Activated naive CD8-positive, alpha-beta T cell treated with anti-CD3 and anti-CD28 coated beads, Interleukin-2, amount 50 U/mL, for 24 hours (primary cell): ENCODE measurements around the gene SCYL1.
"Not testable (repeated sequence)": the region's sequence is repeated elsewhere in the genome, so short reads cannot be mapped to it uniquely, and the experiment has no call there.

Source experiments
- ATAC-seq: fragments of 150-1000 bp; cut with Tn5 transposase; one replicate; pipeline ENCODE4 v1.10.0; 2021
- DNase-seq: peaks from one replicate; pipeline ENCODE4 v3.0.0; 2021
- H3K27ac Mint-ChIP-seq: one replicate; pipeline ENCODE4 v1.8.0; 2021; ENCODE audit warnings: mild to moderate bottlenecking, mixed read lengths
- H3K27me3 Mint-ChIP-seq: one replicate; pipeline ENCODE4 v1.8.0; 2021; ENCODE audit warnings: mixed read lengths
- H3K36me3 Mint-ChIP-seq: one replicate; pipeline ENCODE4 v1.8.0; 2021; ENCODE audit warnings: low read depth, mixed read lengths
- H3K4me1 Mint-ChIP-seq: one replicate; pipeline ENCODE4 v1.8.0; 2021; ENCODE audit warnings: mixed read lengths
- H3K4me3 Mint-ChIP-seq: one replicate; pipeline ENCODE4 v1.8.0; 2021; ENCODE audit warnings: mild to moderate bottlenecking, moderate library complexity, mixed read lengths
- H3K9me3 Mint-ChIP-seq: one replicate; pipeline ENCODE4 v1.8.0; 2021; ENCODE audit warnings: mixed read lengths

SCYL1 gene

DNA sequence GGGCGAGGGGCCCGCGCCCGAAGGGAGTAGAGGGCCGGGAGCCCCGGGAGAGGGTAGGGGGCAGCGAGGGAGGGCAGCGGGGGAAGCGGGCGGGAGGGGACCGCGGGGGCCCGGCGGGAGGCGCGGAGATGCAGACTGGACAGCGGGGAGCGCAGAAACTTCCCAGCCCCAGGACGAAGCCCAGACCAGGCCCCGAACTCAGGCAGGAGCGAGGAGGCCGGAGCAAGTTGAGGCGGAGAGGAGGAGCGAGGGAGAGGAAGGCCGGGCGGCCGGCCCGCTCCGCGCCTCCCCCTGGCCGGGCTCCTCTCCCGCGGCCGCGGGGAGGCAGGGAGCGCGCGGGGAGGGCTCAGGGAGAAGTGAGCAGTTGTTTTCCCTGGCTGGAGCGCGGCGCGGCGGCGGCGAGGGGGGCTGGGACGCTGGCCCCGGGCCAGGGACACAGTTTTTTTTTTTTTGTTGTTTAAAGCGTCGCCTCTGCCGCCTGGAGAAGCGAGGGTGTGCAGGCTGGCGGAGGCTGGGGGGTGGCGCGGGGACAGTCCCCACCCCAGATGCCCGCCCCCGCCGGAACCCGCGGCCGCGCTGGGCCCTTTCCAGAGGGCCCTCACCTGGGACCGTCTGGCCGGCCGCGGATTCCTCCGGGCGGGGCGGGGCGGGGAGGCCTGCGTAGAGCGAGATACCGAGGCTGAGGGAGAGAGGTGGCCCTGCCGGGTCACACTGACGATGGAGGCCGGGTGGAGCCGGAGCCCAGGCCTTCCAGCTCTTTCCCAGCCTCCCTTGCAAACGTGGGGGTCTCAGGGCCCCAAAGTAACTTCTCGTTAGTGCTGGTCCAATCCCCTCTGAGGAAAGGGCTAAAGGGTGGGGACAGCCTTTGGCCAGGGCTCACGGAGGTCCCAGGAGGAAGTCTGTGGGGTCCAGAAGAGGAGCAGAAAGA is 33.4 kb downstream of the SCYL1 start, which contains the start of gene LTBP3:
TSS of gene LTBP3 (minus strand) at position 358 of the 928 bp plus-strand sequence. CDS start 400 bp downstream, outside the sequence.
- Mint-ChIP-seq H3K4me1 (peaks cover 63% of the 10 kb centered on the region), H3K27ac (peak within 1 kb of the TSS; percentile 86), H3K9me3 (no peaks in the 10 kb centered on the region), H3K4me3 (peak within 1 kb of the TSS; percentile 78), H3K27me3 (no peaks in the 10 kb centered on the region), H3K36me3 (no peaks in the 10 kb centered on the region)
- ATAC-seq: peak; percentile 16
- no peak for DNase-seq

- DNase-seq (no peak), ATAC-seq (no peak)
- Mint-ChIP-seq H3K4me1 (peaks cover 66% of the 10 kb centered on the region), H3K4me3 (peak overlapping the region; percentile 51), H3K27ac (peak overlapping the region; percentile 67), H3K36me3 (no peaks in the 10 kb centered on the region), H3K27me3 (no peaks in the 10 kb centered on the region), H3K9me3 (no peaks in the 10 kb centered on the region)
Measured at GRCh38 chr11:65558930-65559509, 34.1 kb downstream of the SCYL1 start.

DNA sequence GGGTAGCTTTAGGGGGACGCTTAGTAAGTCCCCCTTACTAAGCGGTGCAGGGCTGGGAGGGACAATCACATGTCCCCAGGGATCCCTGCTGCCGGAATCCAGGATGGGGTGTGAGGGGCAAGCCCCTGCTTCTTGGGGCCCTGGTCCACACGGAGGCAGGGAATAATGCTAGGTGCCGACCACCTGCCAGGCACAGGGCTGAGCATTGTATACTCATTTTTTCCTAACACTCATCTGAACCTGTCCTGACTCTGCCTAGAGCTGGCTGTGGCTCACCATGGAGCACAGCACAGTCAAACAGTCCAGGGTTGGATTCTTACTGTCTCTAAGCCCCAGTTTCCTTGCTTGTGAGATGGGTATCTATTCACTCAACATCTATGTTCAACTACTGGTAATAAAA is 34.7 kb downstream of the SCYL1 start:
- Mint-ChIP-seq H3K27ac (peak overlapping the region; percentile 67), H3K27me3 (no peaks in the 10 kb centered on the region), H3K4me1 (peaks cover 62% of the 10 kb centered on the region), H3K4me3 (no peak overlapping the region), H3K9me3 (no peaks in the 10 kb centered on the region), H3K36me3 (no peaks in the 10 kb centered on the region)
- peak; percentile 81 for ATAC-seq
- no peak for DNase-seq

- no peaks in the 10 kb centered on the region for H3K9me3 Mint-ChIP-seq
- peak overlapping the region; percentile 67 for H3K27ac Mint-ChIP-seq
- H3K4me3 Mint-ChIP-seq: no peak overlapping the region
- ATAC-seq (peak; percentile 17), DNase-seq (no peak)
- no peaks in the 10 kb centered on the region for H3K27me3 Mint-ChIP-seq
- no peaks in the 10 kb centered on the region for H3K36me3 Mint-ChIP-seq
- H3K4me1 Mint-ChIP-seq: peaks cover 60% of the 10 kb centered on the region
Measured at GRCh38 chr11:65559951-65560537, 35.2 kb downstream of the SCYL1 start.

DNA sequence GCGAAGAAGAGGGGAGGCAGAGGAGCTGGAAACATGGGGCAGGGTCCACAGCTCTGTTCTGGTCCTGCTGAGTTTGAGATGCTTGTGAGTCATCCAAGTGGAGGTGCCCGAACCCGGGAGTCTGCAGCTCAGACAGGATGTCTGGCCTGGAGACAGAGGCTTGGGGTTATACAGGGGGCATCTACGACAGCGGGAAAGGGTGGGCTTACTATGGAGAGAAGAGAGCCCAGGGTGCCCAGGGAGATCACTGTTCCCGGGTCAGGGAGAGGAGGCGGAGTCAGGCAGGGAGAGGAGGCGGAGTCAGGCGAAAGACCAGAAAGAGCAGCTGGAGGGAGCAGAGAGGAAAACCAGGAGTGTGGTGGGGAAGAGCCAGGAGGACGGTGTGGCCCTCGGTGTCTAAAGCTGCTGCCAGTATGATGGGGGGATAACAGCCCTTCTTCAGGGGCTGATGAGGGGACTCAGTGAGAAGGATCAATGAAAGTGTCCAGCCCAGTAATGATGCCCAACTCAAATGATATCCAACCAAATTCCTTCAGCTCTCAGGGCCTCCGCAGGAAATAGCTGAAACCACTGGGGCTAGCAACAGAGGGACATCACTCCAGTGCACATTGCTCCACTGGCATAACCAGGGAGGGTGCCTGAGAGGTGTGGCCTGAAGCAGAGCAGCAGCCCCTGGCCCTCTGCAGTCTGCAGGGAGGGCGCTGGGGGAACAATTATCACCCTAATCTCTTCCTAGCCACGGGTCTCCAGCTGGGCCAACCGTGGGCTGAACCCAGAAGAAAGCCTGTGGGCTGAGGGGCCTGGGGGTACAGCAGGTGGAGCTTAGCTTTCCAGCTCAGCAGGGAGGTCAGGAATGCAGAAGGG is 35.9 kb downstream of the SCYL1 start:
- no peak for ATAC-seq
- H3K4me1 Mint-ChIP-seq: peaks cover 60% of the 10 kb centered on the region
- H3K9me3 Mint-ChIP-seq: no peaks in the 10 kb centered on the region
- H3K4me3 Mint-ChIP-seq: no peak overlapping the region
- peak overlapping the region; percentile 67 for H3K27ac Mint-ChIP-seq
- H3K36me3 Mint-ChIP-seq: no peaks in the 10 kb centered on the region
- no peaks in the 10 kb centered on the region for H3K27me3 Mint-ChIP-seq
- no peak for DNase-seq

DNA sequence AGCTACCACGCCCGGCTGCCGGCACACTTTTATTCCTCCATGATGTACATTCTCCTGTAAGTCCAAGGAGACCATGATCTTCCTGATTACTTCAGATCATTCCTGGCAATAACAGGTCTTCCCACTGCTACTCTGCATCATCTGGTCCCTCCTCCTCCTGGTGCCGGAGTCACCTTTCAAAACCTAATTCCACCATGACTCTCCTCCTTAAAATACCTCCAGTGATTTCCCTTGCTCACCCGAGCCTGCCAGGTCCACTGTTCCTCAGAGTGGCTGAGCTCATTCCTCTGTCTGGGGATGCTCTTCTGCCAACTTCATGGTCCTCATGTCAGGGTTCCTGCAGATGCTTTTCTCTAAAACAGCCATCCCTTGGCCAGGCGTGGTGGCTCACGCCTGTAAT is 37.1 kb downstream of the SCYL1 start:
- Mint-ChIP-seq H3K4me1 (peaks cover 63% of the 10 kb centered on the region), H3K27me3 (no peaks in the 10 kb centered on the region), H3K27ac (no peak overlapping the region), H3K4me3 (no peak overlapping the region), H3K9me3 (no peaks in the 10 kb centered on the region), H3K36me3 (no peaks in the 10 kb centered on the region)
- no peak for ATAC-seq
- DNase-seq: no peak

DNA sequence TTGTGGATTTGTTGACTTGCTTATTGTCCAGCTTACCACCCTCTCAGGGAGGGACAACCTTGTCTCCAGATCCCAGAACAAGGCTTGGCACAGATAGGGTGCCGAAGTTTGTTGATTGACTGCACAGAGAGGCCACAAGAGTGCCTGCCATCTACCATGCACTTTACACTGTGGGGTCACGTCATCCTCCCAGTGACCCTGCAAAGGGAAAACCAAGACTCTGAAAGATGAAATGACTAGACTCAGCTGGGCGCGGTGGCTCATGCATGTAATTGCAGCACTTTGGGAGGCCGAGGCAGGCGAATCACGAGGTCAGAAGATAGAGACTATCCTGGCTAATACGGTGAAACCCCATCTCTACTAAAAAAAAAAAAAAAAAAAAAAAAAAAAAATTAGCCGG is 37.9 kb downstream of the SCYL1 start:
- Mint-ChIP-seq H3K27me3 (no peaks in the 10 kb centered on the region), H3K36me3 (no peaks in the 10 kb centered on the region), H3K27ac (no peak overlapping the region), H3K9me3 (no peaks in the 10 kb centered on the region), H3K4me1 (peaks cover 59% of the 10 kb centered on the region), H3K4me3 (no peak overlapping the region)
- ATAC-seq (no peak), DNase-seq (no peak)

GRCh38 chr11:65563601-65564000 is 38.7 kb downstream of the SCYL1 start:
- DNase-seq: no peak
- no peaks in the 10 kb centered on the region for H3K27me3 Mint-ChIP-seq

DNA sequence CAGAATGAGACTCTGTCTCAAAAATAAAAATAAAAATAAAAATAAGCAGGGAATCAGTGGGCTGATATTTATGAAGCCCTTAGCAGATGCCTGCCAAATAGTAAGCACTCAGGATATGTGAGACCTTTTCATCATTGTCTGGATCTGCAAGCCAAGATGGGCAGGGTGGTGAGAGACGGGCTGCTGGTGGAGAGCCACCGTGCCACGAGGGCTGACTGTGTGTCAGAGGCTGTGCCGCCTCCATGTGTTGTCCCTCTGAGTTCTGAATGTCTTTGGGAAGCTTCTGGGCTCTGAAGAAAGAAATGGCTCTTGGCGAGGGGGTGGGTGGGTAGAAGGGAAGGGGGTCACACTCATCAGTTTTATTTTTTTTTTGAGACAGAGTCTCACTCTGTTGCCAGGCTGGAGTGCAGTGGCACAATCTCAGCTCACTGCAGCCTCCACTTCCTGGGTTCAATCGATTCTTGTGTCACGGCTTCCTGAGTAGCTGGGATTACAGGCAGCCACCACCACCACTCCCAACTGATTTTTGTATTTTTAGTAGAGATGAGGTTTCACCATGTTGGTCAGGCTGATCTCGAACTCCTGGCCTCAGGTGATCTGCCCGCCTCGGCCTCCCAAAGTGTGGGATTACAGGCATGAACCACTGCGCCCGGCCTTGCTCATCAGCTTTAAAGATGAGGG is 40.1 kb downstream of the SCYL1 start:
- not testable (repeated sequence) for H3K9me3 Mint-ChIP-seq, H3K36me3 Mint-ChIP-seq, ATAC-seq, DNase-seq, H3K27me3 Mint-ChIP-seq
- H3K27ac Mint-ChIP-seq: peak overlapping the region; percentile 91
- peaks cover 63% of the 10 kb centered on the region for H3K4me1 Mint-ChIP-seq
- peak overlapping the region; percentile 50 for H3K4me3 Mint-ChIP-seq

More at GRCh38 chr11:65563601-65564000, 38.7 kb downstream of the SCYL1 start:
- H3K9me3 Mint-ChIP-seq: no peaks in the 10 kb centered on the region
- no peak for ATAC-seq
- peak overlapping the region; percentile 49 for H3K27ac Mint-ChIP-seq
- no peak overlapping the region for H3K4me3 Mint-ChIP-seq
- H3K36me3 Mint-ChIP-seq: peaks cover 3% of the 10 kb centered on the region
- H3K4me1 Mint-ChIP-seq: peaks cover 65% of the 10 kb centered on the region

- peak overlapping the region; percentile 50 for H3K4me3 Mint-ChIP-seq
- H3K27me3 Mint-ChIP-seq: no peaks in the 10 kb centered on the region
- peaks cover 11% of the 10 kb centered on the region for H3K36me3 Mint-ChIP-seq
- no peaks in the 10 kb centered on the region for H3K9me3 Mint-ChIP-seq
- H3K4me1 Mint-ChIP-seq: peaks cover 58% of the 10 kb centered on the region
- peak overlapping the region; percentile 91 for H3K27ac Mint-ChIP-seq
- DNase-seq: no peak
- peak; percentile 5 for ATAC-seq
Measured at GRCh38 chr11:65565624-65566453, 41.0 kb downstream of the SCYL1 start.

GRCh38 chr11:65569164-65569972 is 44.5 kb downstream of the SCYL1 start:
- DNase-seq (no peak), ATAC-seq (peak; percentile 8)
- H3K27ac Mint-ChIP-seq: peak overlapping the region; percentile 93
- H3K4me3 Mint-ChIP-seq: peak overlapping the region; percentile 99
- H3K9me3 Mint-ChIP-seq: no peaks in the 10 kb centered on the region
- H3K36me3 Mint-ChIP-seq: peaks cover 20% of the 10 kb centered on the region
- H3K27me3 Mint-ChIP-seq: no peaks in the 10 kb centered on the region
- H3K4me1 Mint-ChIP-seq: peaks cover 68% of the 10 kb centered on the region
